Common myeloid progenitor, CD34-positive (primary cell): ENCODE data around the gene FKBP3.
"Not testable (repeated sequence)": the region's sequence is repeated elsewhere in the genome, so short reads cannot be mapped to it uniquely, and the experiment has no call there.

Experiments used
- CTCF ChIA-PET: fragments of 350-600 bp; sonication (Branson Sonifier 250); formaldehyde crosslinking; loops from one replicate; lab custom pipeline; 2021; ENCODE audit warnings: antibody characterized with exemption; lab: Charles Lee
- POLR2A ChIA-PET: fragments of 350-600 bp; sonication (Branson Sonifier 250); formaldehyde crosslinking; loops from one replicate; lab custom pipeline; 2021; ENCODE audit warnings: antibody characterized with exemption; lab: Charles Lee
- DNase-seq, 3 donors: peaks; one replicate each; pipeline versions ENCODE4 v3.0.0 to v3.0.0-alpha.2; 2013
- H3K27ac ChIP-seq, 2 experiments: 1 replicate in 1 of 2; 2 replicates in 1 of 2; pipeline ENCODE4 v1.7.0; 2013; ENCODE audit warnings: inconsistent platforms in 2 of 2, low read length in 2 of 2, mild to moderate bottlenecking in 2 of 2, low read depth in 1 of 2, moderate library complexity in 1 of 2; ENCODE audit not compliant: severe bottlenecking in 2 of 2, insufficient read depth in 1 of 2, poor library complexity in 1 of 2
- H3K27me3 ChIP-seq, 5 experiments: replicated peaks in 2 of 5; 1 replicate in 3 of 5; 2 replicates in 2 of 5; pipeline versions ENCODE4 v1.6.1 to v1.7.0; 2013; ENCODE audit warnings: low read length in 4 of 5, mild to moderate bottlenecking in 2 of 5, moderate library complexity in 2 of 5, inconsistent platforms in 1 of 5; ENCODE audit not compliant: insufficient read depth in 5 of 5, control insufficient read depth in 4 of 5
- H3K36me3 ChIP-seq, 4 experiments: 1 replicate in 2 of 4; 2 replicates in 2 of 4; pipeline versions ENCODE4 v1.6.1 to v1.7.0; 2013; ENCODE audit warnings: low read length in 3 of 4, control low read depth in 1 of 4, mild to moderate bottlenecking in 1 of 4; ENCODE audit not compliant: control insufficient read depth in 4 of 4, insufficient read depth in 4 of 4
- H3K4me1 ChIP-seq, 4 experiments: 1 replicate in 3 of 4; 2 replicates in 1 of 4; pipeline versions ENCODE4 v1.6.1 to v1.7.1; 2013; ENCODE audit warnings: low read length in 3 of 4, mild to moderate bottlenecking in 3 of 4, control low read depth in 1 of 4, inconsistent platforms in 1 of 4, moderate library complexity in 1 of 4; ENCODE audit not compliant: control insufficient read depth in 4 of 4, insufficient read depth in 4 of 4; ENCODE audit errors: control extremely low read depth in 1 of 4
- H3K4me3 ChIP-seq, 7 experiments: 1 replicate in 4 of 7; 2 replicates in 3 of 7; pipeline versions ENCODE4 v1.5.1 to v1.7.0; 2013; ENCODE audit warnings: mild to moderate bottlenecking in 7 of 7, low read length in 6 of 7, moderate library complexity in 6 of 7, inconsistent platforms in 2 of 7, low read depth in 2 of 7, control low read depth in 1 of 7; ENCODE audit not compliant: insufficient read depth in 4 of 7, control insufficient read depth in 1 of 7; ENCODE audit errors: extremely low read depth in 1 of 7
- H3K9me3 ChIP-seq, 5 experiments: 1 replicate in 4 of 5; 2 replicates in 1 of 5; pipeline versions ENCODE4 v1.6.1 to v1.7.1; 2013; ENCODE audit warnings: low read length in 4 of 5, mild to moderate bottlenecking in 2 of 5, inconsistent platforms in 1 of 5, low read depth in 1 of 5, moderate library complexity in 1 of 5; ENCODE audit not compliant: control insufficient read depth in 4 of 5, insufficient read depth in 2 of 5; ENCODE audit errors: control extremely low read depth in 1 of 5
- WGBS: methylation state at CpG from one replicate; pipeline ENCODE4 v1.1.5; 2013; ENCODE audit not compliant: insufficient coverage; 5-methylcytosine and 5-hydroxymethylcytosine counted together

FKBP3 gene

DNA sequence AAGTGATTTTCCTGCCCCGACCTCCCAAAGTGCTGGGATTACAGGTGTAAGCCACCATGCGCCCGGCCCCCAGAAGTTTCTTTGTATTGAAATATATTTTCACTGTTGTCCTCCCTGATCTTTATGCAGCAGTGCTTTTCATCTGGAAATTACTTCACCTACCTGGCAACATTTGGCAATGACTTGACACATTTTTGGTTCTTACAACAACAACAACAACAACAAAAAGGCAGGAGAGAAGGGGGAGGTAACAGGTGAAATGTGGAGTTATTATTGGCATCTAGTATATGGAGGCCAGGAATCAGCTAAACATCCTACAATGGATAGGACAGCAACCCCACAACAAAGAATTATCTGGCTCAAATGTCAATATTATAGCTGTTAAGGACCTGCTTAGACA lies 15.3 kb upstream of the FKBP3 start:
- no peak for DNase-seq
- Histone ChIP-seq H3K9me3 (no peaks in the 10 kb centered on the region), H3K36me3 (peaks cover 5 to 12% (median 7%) of the 10 kb centered on the region in 4 experiments), H3K27ac (no peak overlapping the region), H3K4me1 (no peaks in the 10 kb centered on the region), H3K27me3 (no peaks in the 10 kb centered on the region), H3K4me3 (no peak overlapping the region)
- ChIA-PET CTCF (interaction anchor here (1.1 kb wide), 1 partner anchor 17 kb away, joined by 3 read pairs; no protein-coding TSS in a partner anchor), POLR2A (no interaction called here)
- 100% methylated on average over 3 of the region's 3 CpGs for WGBS

DNA sequence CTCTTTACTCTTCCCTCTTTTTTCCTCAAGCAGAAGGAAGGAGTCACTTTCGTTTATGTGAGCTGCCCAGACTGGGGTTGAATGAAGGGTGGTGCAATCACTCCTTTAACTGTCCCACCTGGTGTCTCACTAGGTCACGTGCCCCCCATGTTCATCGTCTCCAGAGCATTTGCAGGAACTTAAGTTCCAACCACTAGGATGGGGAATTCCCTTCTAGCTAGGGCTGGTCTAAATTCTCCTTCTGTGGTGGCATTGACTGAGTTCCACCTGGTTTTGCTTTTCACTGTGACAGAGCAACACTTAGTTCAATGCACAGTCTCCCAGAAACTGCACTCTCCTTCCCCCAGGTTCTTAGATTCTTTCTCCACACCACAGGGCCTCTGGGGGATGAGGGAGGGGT lies 10.9 kb upstream of the FKBP3 start:
- no peaks in the 10 kb centered on the region for H3K9me3 ChIP-seq
- ChIA-PET CTCF (interaction anchor here (1.3 kb wide), 2 partner anchors 12 to 14 kb away, joined by 4 read pairs; no protein-coding TSS in a partner anchor), POLR2A (no interaction called here)
- peaks cover 0 to 8% (median 4%) of the 10 kb centered on the region in 4 experiments for H3K36me3 ChIP-seq
- H3K27ac ChIP-seq, result no peak overlapping the region
- no peaks in the 10 kb centered on the region for H3K27me3 ChIP-seq
- no peak overlapping the region for H3K4me3 ChIP-seq
- H3K4me1 ChIP-seq, result no peaks in the 10 kb centered on the region
- WGBS, result 86% methylated on average over 3 of the region's 3 CpGs
- no peak for DNase-seq

DNA sequence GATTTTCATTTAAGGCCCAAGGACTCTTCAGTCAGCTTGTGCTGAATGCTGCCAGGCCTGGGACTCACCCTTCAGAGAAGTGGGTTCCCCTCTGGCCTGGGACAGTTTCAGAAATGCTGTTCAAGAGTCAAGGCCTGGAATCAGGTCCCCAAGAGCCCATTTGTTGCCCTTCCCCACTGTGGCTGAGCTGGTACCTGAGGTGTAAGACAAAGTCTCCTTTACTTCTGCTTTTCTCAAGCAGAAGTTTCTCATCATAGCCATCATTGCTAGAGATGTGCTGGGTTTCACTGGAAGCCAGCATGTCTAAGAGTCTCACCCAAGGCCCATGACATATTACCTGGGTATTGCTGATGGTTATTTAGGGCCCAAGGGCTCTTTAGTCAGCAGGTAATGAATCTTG lies 10.4 kb upstream of the FKBP3 start:
- no peak overlapping the region for H3K4me3 ChIP-seq
- no peaks in the 10 kb centered on the region for H3K27me3 ChIP-seq
- POLR2A ChIA-PET, result no interaction called here
- DNase-seq, result no peak
- no peaks in the 10 kb centered on the region for H3K9me3 ChIP-seq
- H3K27ac ChIP-seq, result no peak overlapping the region
- CTCF ChIA-PET, result interaction anchor here (1.3 kb wide), 2 partner anchors 13 to 14 kb away, joined by 4 read pairs; no protein-coding TSS in a partner anchor
- H3K4me1 ChIP-seq, result no peaks in the 10 kb centered on the region
- H3K36me3 ChIP-seq, result peaks cover under 1 to 7% (median 4%) of the 10 kb centered on the region in 4 experiments

DNA sequence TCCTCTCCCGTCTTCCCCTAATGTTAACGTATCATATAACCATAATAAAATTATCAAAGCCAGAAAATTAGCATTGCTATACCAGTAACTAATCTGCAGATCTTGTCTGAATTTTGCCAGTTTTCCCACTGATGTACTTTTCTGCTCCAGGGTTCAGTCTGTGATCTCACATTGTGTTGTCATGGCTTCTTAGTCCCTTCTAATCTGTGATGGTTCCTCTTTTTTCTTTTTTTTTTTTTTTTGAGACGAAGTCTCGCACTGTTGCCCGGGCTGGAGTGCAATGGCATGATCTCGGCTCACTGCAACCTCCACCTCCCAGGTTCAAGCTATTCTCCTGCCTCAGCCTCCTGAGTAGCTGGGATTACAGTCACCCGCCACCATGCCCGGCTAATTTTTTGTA lies 7.8 kb upstream of the FKBP3 start:
- H3K27ac ChIP-seq, H3K27me3 ChIP-seq, H3K9me3 ChIP-seq, H3K4me3 ChIP-seq, H3K36me3 ChIP-seq: not testable (repeated sequence)
- POLR2A ChIA-PET, result interaction anchor here (0.6 kb wide), 1 partner anchor 15 kb away, joined by 3 read pairs; no protein-coding TSS in a partner anchor
- DNase-seq, result peak in 2 of 3 donors; percentile 17 to 34
- 96% methylated on average over 4 of the region's 8 CpGs for WGBS
- peaks cover 4 to 13% (median 10%) of the 10 kb centered on the region in 4 experiments for H3K4me1 ChIP-seq
- CTCF ChIA-PET, result interaction anchor here (2.3 kb wide), 1 partner anchor 229 kb away, joined by 5 read pairs; no protein-coding TSS in a partner anchor

DNA sequence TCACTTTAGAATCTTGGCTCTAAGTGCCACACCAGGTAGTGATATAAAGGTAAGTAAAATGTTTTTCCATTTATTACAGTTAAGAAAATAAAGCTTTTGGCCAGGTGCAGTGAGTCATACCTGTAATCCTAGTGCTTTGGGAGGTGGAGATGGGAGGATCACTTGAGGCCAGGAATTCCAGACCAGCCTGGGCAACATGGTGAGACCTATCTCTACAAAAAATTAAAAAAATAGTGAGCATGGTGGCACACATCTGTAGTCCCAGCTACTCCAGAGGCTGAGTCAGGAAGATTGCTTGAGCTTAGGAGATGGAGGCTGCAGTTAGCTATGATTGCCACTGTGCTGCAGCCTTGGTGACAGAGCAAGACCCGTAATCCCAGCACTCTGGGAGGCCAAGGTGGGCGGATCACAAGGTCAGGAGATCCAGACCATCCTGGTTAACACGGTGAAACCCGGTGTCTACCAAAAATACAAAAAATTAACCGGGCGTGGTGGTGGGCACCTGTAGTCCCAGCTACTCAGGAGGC lies 6.4 kb upstream of the FKBP3 start:
- DNase-seq, result no peak
- ChIA-PET POLR2A (no interaction called here), CTCF (interaction anchor here (2.3 kb wide), 1 partner anchor 227 kb away, joined by 5 read pairs; no protein-coding TSS in a partner anchor)
- Histone ChIP-seq H3K27me3 (no peaks in the 10 kb centered on the region), H3K4me3 (no peak overlapping the region), H3K27ac (no peak overlapping the region), H3K9me3 (no peaks in the 10 kb centered on the region), H3K4me1 (peaks cover 13 to 24% (median 19%) of the 10 kb centered on the region in 4 experiments), H3K36me3 (peaks cover 0 to 6% (median 2%) of the 10 kb centered on the region in 4 experiments)
- WGBS, result 100% methylated on average over 6 of the region's 6 CpGs

DNA sequence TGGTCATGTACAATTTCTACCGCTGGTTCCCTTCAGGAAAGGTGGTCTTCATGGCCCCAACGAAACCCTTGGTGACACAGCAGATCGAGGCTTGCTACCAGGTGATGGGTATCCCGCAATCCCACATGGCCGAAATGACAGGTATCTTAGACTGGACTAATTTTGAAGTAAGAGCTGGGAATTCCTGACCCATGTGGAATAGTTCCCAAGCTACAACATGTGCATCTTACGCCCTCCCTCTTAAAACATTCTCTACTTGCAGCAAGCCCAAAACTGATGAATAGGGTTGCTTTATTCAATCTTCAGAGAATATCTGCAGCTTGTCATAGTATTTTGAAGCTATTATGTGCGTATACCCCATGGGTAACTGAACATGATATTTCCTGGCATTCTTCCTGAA lies 2.1 kb upstream of the FKBP3 start:
- ChIA-PET POLR2A (no interaction called here), CTCF (interaction anchor here (1.1 to 1.2 kb wide), 3 partner anchors 10 to 223 kb away, joined by 3 to 4 read pairs (median 3); no protein-coding TSS in a partner anchor)
- H3K4me1 ChIP-seq, result peaks cover 19 to 45% (median 28%) of the 10 kb centered on the region in 4 experiments
- peak overlapping the region; percentile 83 to 100 (median 99) for H3K4me3 ChIP-seq
- DNase-seq, result no peak
- H3K36me3 ChIP-seq, result peaks cover 0 to 2% (median under 1%) of the 10 kb centered on the region in 4 experiments
- H3K27ac ChIP-seq, result peak overlapping the region; percentile 68 to 94
- WGBS, result 4% methylated on average over 5 of the region's 7 CpGs
- no peaks in the 10 kb centered on the region for H3K9me3 ChIP-seq
- H3K27me3 ChIP-seq, result no peaks in the 10 kb centered on the region
